Measurements from ENCODE around the gene AP1G2. TPM values are rescaled to one million over a fixed set of nuclear protein-coding genes. Genes with fewer than 3 reads are reported as not detected.

AP1G2 gene
- total and polyA plus RNA-seq, 2 of the 4 experiments (the other 2 are of a cell fraction), result 2.9 to 19.2 TPM

- H3K23ac ChIP-seq (ENCODE audit: low read depth, low read length), result no peak overlapping the region
- BruUV-seq (replicated peaks), result no TSS peak
- H3K36me3 ChIP-seq (ENCODE audit: control insufficient read depth, insufficient read depth, low read length), result no peaks in the 10 kb centered on the region
- intact Hi-C loops (cut with micrococcal nuclease) (no loop called here), in situ Hi-C loops (cut with MboI; ENCODE audit: low sequenced_read_pairs) (no loop called here), dilution Hi-C loops (cut with HindIII; ENCODE audit: low sequenced_read_pairs, unreplicated experiment) (no loop called here)
- H2BK120ac ChIP-seq (ENCODE audit: low read depth, low read length), result no peak overlapping the region
- H3K56ac ChIP-seq (ENCODE audit: extremely low read depth, insufficient read depth, low read length), result no peak overlapping the region
- no peak overlapping the region for H3K4ac ChIP-seq (ENCODE audit: low read depth, low read length)
- H4K20me1 ChIP-seq (ENCODE audit: insufficient read depth, low read length), result no peaks in the 10 kb centered on the region; the same call in 1 of the 2 replicates
- DNase-seq (no peak), ATAC-seq (ENCODE audit: low read depth) (no peak)
- no peak overlapping the region for H2AK9ac ChIP-seq (replicated peaks; ENCODE audit: low read depth, low read length, poor library complexity)
- H3K27me3 ChIP-seq (ENCODE audit: control insufficient read depth, insufficient read depth, low read length), result peaks cover 54% of the 10 kb centered on the region
- TF ChIP-seq POLR2A (IDR thresholded peaks at IDR 0.05; ENCODE audit: low read depth, low read length), result no peak
- no peak for TF ChIP-seq MAZ (IDR thresholded peaks at IDR 0.05; ENCODE audit: borderline replicate concordance, low read depth, low read length)
- TF ChIP-seq MAFK (IDR thresholded peaks at IDR 0.05; ENCODE audit: low read depth, low read length), result no peak
- TF ChIP-seq SMC3 (IDR thresholded peaks at IDR 0.05; ENCODE audit: low read depth, low read length), result no peak
- TF ChIP-seq, protein P1, sequence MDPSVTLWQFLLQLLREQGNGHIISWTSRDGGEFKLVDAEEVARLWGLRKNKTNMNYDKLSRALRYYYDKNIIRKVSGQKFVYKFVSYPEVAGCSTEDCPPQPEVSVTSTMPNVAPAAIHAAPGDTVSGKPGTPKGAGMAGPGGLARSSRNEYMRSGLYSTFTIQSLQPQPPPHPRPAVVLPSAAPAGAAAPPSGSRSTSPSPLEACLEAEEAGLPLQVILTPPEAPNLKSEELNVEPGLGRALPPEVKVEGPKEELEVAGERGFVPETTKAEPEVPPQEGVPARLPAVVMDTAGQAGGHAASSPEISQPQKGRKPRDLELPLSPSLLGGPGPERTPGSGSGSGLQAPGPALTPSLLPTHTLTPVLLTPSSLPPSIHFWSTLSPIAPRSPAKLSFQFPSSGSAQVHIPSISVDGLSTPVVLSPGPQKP (IDR thresholded peaks at IDR 0.05; ENCODE audit: borderline replicate concordance, low read depth, low read length), result no peak
- no peak for TF ChIP-seq CHD1 (IDR thresholded peaks at IDR 0.05; ENCODE audit: low read depth, low read length)
- TF ChIP-seq RAD21 (IDR thresholded peaks at IDR 0.05; ENCODE audit: low read length), result no peak
- no peak overlapping the region for H2BK15ac ChIP-seq (ENCODE audit: low read depth, low read length)
- H4K91ac ChIP-seq (ENCODE audit: insufficient read depth, low read depth, low read length), result no peak overlapping the region
- no peak overlapping the region for H2AFZ ChIP-seq (replicated peaks; ENCODE audit: low read length, poor library complexity)
- no peak overlapping the region for H2BK20ac ChIP-seq (ENCODE audit: low read depth, low read length)
- H3K79me1 ChIP-seq (ENCODE audit: low read depth in 1 of 2, low read length in 2 of 2), result no peaks in the 10 kb centered on the region
- no peak overlapping the region for H3K27ac ChIP-seq (ENCODE audit: insufficient read depth, low read length)
- H3K9me3 ChIP-seq (ENCODE audit: control insufficient read depth, insufficient read depth, low read length), result no peaks in the 10 kb centered on the region; the same call in 1 of the 2 replicates
- H3K9me1 ChIP-seq (ENCODE audit: insufficient read depth, low read length), result no peaks in the 10 kb centered on the region
- no peak overlapping the region for H3K14ac ChIP-seq (replicated peaks; ENCODE audit: low read depth, low read length)
- H4K8ac ChIP-seq (ENCODE audit: low read depth in 2 of 2, low read length in 2 of 2), result no peak overlapping the region
- H3K4me1 ChIP-seq (ENCODE audit: control insufficient read depth, insufficient read depth, low read length), result no peaks in the 10 kb centered on the region
- no peak overlapping the region for H4K5ac ChIP-seq (ENCODE audit: low read depth, low read length)
- H2AK5ac ChIP-seq (ENCODE audit: low read depth, low read length), result no peak overlapping the region
- ChIA-PET CTCF (no interaction called here), POLR2A (ENCODE audit: unreplicated experiment) (no interaction called here)
- H3K4me3 ChIP-seq (ENCODE audit: insufficient read depth, low read depth, low read length), result no peak overlapping the region
- no peak overlapping the region for H2BK5ac ChIP-seq (ENCODE audit: low read depth, low read length, poor library complexity, severe bottlenecking)
- no peak overlapping the region for H3K18ac ChIP-seq (ENCODE audit: low read depth, low read length)
- H3K9ac ChIP-seq (ENCODE audit: low read depth, low read length), result no peak overlapping the region
- no peak overlapping the region for H3K4me2 ChIP-seq (ENCODE audit: low read depth, low read length)
Observed at GRCh38 chr14:23579739-23580138, 12.1 kb upstream of the AP1G2 start.

Data from IMR-90 (cell line).